Astrocyte (in vitro differentiated cells and primary cell): Measurements from ENCODE around the gene RANBP1.

ENCODE experiments used
- EZH2 ChIP-seq: IDR thresholded peaks from 2 replicates; pipeline ENCODE4 v1.6.1; 2012; ENCODE audit warnings: mild to moderate bottlenecking, low read length, inconsistent platforms; ENCODE audit not compliant: insufficient read depth
- TF ChIP-seq, protein P1 (sequence below): IDR thresholded peaks from 2 replicates; pipeline ENCODE4 v1.5.1; 2011; ENCODE audit warnings: low read depth, mild to moderate bottlenecking, inconsistent platforms, low read length, moderate library complexity; ENCODE audit not compliant: insufficient read depth

DNA sequence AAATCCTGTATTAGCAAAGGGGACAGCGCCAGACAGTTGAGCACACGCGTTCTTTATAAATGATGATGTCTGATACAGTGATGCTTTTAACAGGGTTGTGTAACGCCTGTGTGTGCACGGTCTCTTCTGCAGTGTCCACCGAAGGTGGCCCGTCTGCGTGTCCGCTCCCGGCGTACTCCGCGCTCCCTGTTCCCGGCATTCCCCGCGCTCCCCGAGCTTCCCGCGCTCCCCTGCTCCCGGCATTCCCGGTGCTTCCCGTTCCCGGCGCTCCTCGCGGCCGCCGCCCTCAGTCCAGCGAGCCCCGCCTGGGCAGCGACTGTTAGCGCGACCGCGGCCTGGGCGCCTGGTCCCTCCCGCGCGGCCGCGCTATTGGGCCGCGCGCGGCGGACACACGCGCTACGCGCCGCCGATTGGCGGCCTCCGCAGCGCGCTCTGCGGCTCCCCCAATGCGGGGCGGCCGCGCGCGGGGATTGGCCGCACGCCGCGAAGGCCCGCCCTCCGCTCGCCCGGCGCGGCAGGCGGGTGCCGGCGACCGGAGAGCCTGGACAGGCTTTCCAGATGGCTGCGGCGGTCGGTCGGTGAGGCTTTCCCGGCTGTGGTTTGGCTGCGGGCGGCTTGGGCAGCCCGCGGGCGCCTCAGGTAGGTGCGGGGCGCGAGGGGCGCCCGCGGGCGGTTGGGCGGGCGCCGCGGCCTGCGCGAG is 36.0 kb upstream of the RANBP1 start, which contains the start of gene DGCR8:
- TF ChIP-seq, protein P1, sequence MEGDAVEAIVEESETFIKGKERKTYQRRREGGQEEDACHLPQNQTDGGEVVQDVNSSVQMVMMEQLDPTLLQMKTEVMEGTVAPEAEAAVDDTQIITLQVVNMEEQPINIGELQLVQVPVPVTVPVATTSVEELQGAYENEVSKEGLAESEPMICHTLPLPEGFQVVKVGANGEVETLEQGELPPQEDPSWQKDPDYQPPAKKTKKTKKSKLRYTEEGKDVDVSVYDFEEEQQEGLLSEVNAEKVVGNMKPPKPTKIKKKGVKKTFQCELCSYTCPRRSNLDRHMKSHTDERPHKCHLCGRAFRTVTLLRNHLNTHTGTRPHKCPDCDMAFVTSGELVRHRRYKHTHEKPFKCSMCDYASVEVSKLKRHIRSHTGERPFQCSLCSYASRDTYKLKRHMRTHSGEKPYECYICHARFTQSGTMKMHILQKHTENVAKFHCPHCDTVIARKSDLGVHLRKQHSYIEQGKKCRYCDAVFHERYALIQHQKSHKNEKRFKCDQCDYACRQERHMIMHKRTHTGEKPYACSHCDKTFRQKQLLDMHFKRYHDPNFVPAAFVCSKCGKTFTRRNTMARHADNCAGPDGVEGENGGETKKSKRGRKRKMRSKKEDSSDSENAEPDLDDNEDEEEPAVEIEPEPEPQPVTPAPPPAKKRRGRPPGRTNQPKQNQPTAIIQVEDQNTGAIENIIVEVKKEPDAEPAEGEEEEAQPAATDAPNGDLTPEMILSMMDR = no peak
- TF ChIP-seq EZH2 = no peak
